Measurements from ENCODE around the gene PPP1R3D. TPM values are rescaled to one million over a fixed set of nuclear protein-coding genes. Genes with fewer than 3 reads are reported as not detected.

Gene PPP1R3D
- total RNA-seq, 4 donors from 2014 or later, result 8.4 to 14.7 (median 10.8) TPM

DNA sequence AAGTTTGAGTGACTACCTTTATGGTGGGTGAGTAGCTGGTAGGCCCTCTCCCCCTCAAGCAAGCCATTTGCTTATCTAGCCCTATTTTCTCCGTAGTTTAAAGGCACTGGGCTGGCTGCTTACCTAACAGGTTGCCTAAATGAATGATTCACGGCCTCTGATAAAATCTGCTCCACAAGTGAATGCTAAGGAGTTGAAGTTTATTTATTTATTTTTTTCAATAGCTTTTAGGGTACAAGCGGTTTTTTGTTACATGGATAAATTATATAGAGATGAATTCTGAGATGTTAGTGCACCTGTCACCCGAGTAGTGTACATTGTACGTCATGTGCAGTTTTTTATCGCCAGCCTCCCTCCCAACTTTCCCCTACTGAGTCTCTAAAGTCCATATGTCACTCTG lies 9.8 kb upstream of the PPP1R3D start:
- no peak for TF ChIP-seq POLR2A (IDR thresholded peaks at IDR 0.05)
- TF ChIP-seq, protein P1, sequence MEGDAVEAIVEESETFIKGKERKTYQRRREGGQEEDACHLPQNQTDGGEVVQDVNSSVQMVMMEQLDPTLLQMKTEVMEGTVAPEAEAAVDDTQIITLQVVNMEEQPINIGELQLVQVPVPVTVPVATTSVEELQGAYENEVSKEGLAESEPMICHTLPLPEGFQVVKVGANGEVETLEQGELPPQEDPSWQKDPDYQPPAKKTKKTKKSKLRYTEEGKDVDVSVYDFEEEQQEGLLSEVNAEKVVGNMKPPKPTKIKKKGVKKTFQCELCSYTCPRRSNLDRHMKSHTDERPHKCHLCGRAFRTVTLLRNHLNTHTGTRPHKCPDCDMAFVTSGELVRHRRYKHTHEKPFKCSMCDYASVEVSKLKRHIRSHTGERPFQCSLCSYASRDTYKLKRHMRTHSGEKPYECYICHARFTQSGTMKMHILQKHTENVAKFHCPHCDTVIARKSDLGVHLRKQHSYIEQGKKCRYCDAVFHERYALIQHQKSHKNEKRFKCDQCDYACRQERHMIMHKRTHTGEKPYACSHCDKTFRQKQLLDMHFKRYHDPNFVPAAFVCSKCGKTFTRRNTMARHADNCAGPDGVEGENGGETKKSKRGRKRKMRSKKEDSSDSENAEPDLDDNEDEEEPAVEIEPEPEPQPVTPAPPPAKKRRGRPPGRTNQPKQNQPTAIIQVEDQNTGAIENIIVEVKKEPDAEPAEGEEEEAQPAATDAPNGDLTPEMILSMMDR (IDR thresholded peaks at IDR 0.05), result no peak
- WGBS, 2 donors, result 88 to 91% methylated on average over 6 of the region's 6 CpGs
- no peaks in the 10 kb centered on the region for H3K9me3 ChIP-seq
- no peak for DNase-seq
- H3K27me3 ChIP-seq, result no peaks in the 10 kb centered on the region
- no peak overlapping the region for H3K27ac ChIP-seq
- H3K36me3 ChIP-seq, result peaks cover 0 to 21% (median 0%) of the 10 kb centered on the region in 3 donors
- intact Hi-C loops (cut with DNase I), result loop anchor here (5.0 kb wide), 1 partner anchor 102 kb away; no protein-coding TSS in a partner anchor
- H3K4me1 ChIP-seq, result peaks cover 0 to 37% (median 0%) of the 10 kb centered on the region in 3 donors
- no peak overlapping the region for H3K4me3 ChIP-seq

DNA sequence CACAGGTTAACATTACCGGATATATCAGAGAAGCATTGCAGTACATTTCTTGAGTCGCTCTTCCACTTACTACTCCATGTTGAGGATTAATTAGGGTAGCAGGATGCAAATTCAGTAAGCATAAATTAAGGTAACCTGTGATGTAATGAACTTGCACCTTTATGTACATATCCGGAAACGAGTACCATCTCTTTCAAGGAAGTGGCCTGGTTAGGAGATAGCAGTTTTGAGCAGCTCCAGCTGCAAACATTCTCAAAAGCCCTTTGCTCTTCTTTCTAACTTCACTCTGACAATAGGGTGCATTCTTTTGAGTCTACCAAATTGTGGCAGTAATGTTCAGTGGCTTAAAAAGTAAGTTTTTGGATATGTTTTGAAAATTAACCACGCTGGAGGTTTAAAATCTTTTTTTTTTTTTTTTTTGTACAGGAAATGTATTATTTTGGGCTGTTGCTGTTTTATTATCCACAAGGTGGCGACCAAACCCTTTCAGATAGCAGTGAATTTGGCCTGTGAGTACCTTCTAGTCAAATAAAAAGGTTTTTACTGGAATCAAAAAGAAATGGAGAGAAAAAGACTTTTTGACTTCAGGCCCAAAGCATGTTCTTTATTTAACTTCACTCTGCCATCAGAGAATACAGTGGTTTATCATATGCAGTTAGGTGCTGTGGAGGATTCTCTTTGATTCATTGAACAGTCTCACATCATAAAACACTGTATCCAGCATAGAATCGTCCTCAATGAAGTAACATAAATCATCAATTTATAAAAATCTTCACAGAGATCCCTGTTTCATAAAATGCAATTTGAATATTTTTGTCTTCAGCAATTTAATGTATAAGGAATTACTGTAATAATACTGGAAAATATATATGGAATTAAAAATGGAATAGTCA lies 9.0 kb upstream of the PPP1R3D start:
- Histone ChIP-seq H3K27ac (no peak overlapping the region), H3K4me1 (peaks cover 0 to 40% (median 0%) of the 10 kb centered on the region in 3 donors), H3K27me3 (no peaks in the 10 kb centered on the region), H3K9me3 (no peaks in the 10 kb centered on the region), H3K36me3 (peaks cover 5 to 29% (median 6%) of the 10 kb centered on the region in 3 donors), H3K4me3 (no peak overlapping the region)
- WGBS, 2 donors, result 36 to 39% methylated on average over 7 of the region's 7 CpGs
- DNase-seq, result no peak
- no peak for TF ChIP-seq POLR2A (IDR thresholded peaks at IDR 0.05)
- TF ChIP-seq, protein P1 (IDR thresholded peaks at IDR 0.05), result peak; percentile 26 to 67 (median 58)
- intact Hi-C loops (cut with DNase I), result no loop called here

DNA sequence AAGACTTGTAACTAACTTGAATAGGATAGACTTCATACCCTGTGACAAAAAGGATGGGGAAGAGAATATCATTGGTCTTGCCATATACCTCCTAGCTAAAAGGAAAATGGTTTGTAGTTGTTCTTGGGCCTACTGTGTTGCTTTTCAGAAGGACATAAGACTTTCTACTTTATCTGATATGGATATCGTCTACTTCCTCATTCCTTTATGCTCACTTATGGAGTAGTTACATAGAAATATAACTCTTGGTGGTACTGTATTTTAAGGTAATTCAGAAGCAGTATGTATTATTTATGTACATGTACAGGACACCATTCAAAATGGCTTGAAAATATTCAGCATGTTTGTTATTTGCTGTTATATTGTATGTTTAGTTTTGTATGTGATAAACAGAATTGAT lies 8.1 kb upstream of the PPP1R3D start:
- H3K4me1 ChIP-seq, result peaks cover 0 to 40% (median 0%) of the 10 kb centered on the region in 3 donors
- H3K27me3 ChIP-seq, result no peaks in the 10 kb centered on the region
- DNase-seq, result no peak
- peaks cover 5 to 38% (median 6%) of the 10 kb centered on the region in 3 donors for H3K36me3 ChIP-seq
- intact Hi-C loops (cut with DNase I), result no loop called here
- H3K9me3 ChIP-seq, result no peaks in the 10 kb centered on the region
- no peak overlapping the region for H3K4me3 ChIP-seq
- 57 to 74% methylated on average over 1 of the region's 1 CpG for WGBS, 2 donors
- no peak for TF ChIP-seq POLR2A (IDR thresholded peaks at IDR 0.05)
- TF ChIP-seq, protein P1 (IDR thresholded peaks at IDR 0.05), result no peak
- H3K27ac ChIP-seq, result no peak overlapping the region

DNA sequence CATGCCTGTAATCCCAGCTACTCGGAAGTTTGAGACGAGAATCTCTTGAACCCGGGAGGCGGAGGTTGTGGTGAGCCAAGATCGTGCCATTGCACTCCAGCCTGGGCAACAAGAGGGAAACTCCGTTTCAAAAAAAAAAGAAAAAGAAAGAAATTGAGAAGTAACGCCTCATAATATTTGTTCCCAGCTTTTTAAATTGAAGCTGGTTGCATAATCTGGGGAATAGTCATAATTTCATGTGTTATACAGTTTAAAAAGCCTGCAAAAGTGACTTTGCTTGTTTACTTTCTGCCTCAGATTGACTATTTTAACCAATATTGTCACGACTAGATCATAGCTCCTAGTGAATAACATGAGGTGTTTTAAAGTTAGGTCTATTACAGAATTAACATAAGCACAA lies 7.3 kb upstream of the PPP1R3D start:
- DNase-seq, result no peak
- H3K4me3 ChIP-seq, result no peak overlapping the region
- no peaks in the 10 kb centered on the region for H3K27me3 ChIP-seq
- H3K36me3 ChIP-seq, result peaks cover 5 to 46% (median 6%) of the 10 kb centered on the region in 3 donors
- TF ChIP-seq POLR2A (IDR thresholded peaks at IDR 0.05), result no peak
- TF ChIP-seq, protein P1 (IDR thresholded peaks at IDR 0.05), result no peak
- H3K27ac ChIP-seq, result no peak overlapping the region
- no peaks in the 10 kb centered on the region for H3K9me3 ChIP-seq
- WGBS, 2 donors, result 84 to 87% methylated on average over 8 of the region's 8 CpGs
- H3K4me1 ChIP-seq, result peaks cover 0 to 46% (median 0%) of the 10 kb centered on the region in 3 donors
- intact Hi-C loops (cut with DNase I), result no loop called here

DNA sequence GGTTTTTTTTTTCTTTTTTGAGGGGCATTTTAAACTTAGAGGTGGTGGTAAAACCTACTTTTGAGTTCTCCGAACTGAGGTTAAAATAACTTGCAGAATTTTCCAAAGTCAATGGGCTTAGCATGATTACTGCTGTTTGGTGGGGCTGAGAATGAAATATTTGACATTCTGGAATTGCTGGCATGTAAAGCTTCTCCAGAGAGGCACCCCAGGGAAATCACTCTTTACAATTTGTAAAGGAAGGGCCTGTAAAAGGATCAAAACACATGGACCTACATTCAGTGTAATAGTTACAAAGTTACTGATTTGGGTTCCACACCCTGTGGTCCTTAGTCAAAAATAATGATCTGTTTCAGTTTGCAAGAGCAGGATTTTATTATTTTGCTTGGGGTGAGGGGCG lies 5.6 kb upstream of the PPP1R3D start:
- Histone ChIP-seq H3K4me3 (no peak overlapping the region), H3K36me3 (peaks cover 5 to 43% (median 6%) of the 10 kb centered on the region in 3 donors), H3K9me3 (no peaks in the 10 kb centered on the region), H3K4me1 (peaks cover 10 to 63% (median 10%) of the 10 kb centered on the region in 3 donors), H3K27ac (no peak overlapping the region), H3K27me3 (no peaks in the 10 kb centered on the region)
- TF ChIP-seq, protein P1 (IDR thresholded peaks at IDR 0.05), result no peak
- TF ChIP-seq POLR2A (IDR thresholded peaks at IDR 0.05), result no peak
- DNase-seq, result no peak
- intact Hi-C loops (cut with DNase I), result no loop called here
- WGBS, 2 donors, result 69 to 95% methylated on average over 2 of the region's 2 CpGs

All from esophagus squamous epithelium (tissue), 5 donors.